CD14-positive monocyte (primary cell): ENCODE data around the gene SBSN. TPM values are rescaled to one million over a fixed set of nuclear protein-coding genes. Genes with fewer than 3 reads are reported as not detected.
A peak's percentile ranks its signal among the peaks of the same experiment; 100 is the strongest.

ENCODE experiments used
- DNase-seq, 3 donors: peaks; one replicate each; pipeline ENCODE4 v3.0.0-alpha.2; 2011 to 2022
- H2AFZ ChIP-seq: 2 replicates; pipeline ENCODE4 v1.6.0; 2012; ENCODE audit warnings: mild to moderate bottlenecking, low read depth, low read length, inconsistent platforms; ENCODE audit not compliant: insufficient read depth, poor library complexity, severe bottlenecking
- H3K27ac ChIP-seq, 2 donors: 1 replicate in 1 of 2; 2 replicates in 1 of 2; pipeline ENCODE4 v1.5.1; 2012 to 2013; ENCODE audit warnings: low read length in 2 of 2, control low read depth in 1 of 2, inconsistent platforms in 1 of 2, low read depth in 1 of 2, mild to moderate bottlenecking in 1 of 2
- H3K27me3 ChIP-seq, 2 donors: one replicate each; pipeline versions ENCODE4 v1.6.0 to v1.6.1; 2011 to 2013; ENCODE audit warnings: low read length in 2 of 2; ENCODE audit not compliant: control insufficient read depth in 2 of 2, insufficient read depth in 2 of 2
- H3K36me3 ChIP-seq, 2 donors: replicated peaks in 1 of 2; 1 replicate in 1 of 2; 2 replicates in 1 of 2; pipeline versions ENCODE4 v1.5.1 to v1.6.1; 2012 to 2013; ENCODE audit warnings: low read length in 2 of 2, control low read depth in 1 of 2, inconsistent platforms in 1 of 2, mild to moderate bottlenecking in 1 of 2; ENCODE audit not compliant: insufficient read depth in 2 of 2, control insufficient read depth in 1 of 2
- H3K4me1 ChIP-seq, 2 donors: 1 replicate in 1 of 2; 2 replicates in 1 of 2; pipeline versions ENCODE4 v1.5.1 to v1.6.1; 2012 to 2013; ENCODE audit warnings: low read length in 2 of 2, control low read depth in 1 of 2, inconsistent platforms in 1 of 2, mild to moderate bottlenecking in 1 of 2, moderate library complexity in 1 of 2; ENCODE audit not compliant: insufficient read depth in 2 of 2, control insufficient read depth in 1 of 2
- H3K4me2 ChIP-seq: replicated peaks from 2 replicates; pipeline ENCODE3; 2012; ENCODE audit warnings: low read length, moderate library complexity, mild to moderate bottlenecking; ENCODE audit not compliant: poor library complexity, severe bottlenecking; ENCODE audit errors: extremely low read depth
- H3K4me3 ChIP-seq, 3 experiments: fragments of 200-600 bp in 1 of 3; sonication (generic) in 1 of 3; replicated peaks in 1 of 3; 1 replicate in 2 of 3; 2 replicates in 1 of 3; pipeline ENCODE4 v1.5.1; 2011 to 2013; ENCODE audit warnings: low read length in 3 of 3, mild to moderate bottlenecking in 3 of 3, control low read depth in 2 of 3, low read depth in 2 of 3, inconsistent platforms in 1 of 3, moderate library complexity in 1 of 3
- H3K79me2 ChIP-seq: 2 replicates; pipeline ENCODE4 v1.6.0; 2012; ENCODE audit warnings: mild to moderate bottlenecking, control low read depth, inconsistent platforms, low read length, moderate library complexity; ENCODE audit not compliant: insufficient read depth
- H3K9ac ChIP-seq: 2 replicates; pipeline ENCODE4 v1.6.0; 2017; ENCODE audit warnings: low read length, mild to moderate bottlenecking; ENCODE audit not compliant: insufficient read depth, poor library complexity, severe bottlenecking
- H3K9me3 ChIP-seq, 2 donors: replicated peaks in 1 of 2; 1 replicate in 1 of 2; 2 replicates in 1 of 2; pipeline versions ENCODE4 v1.5.1 to v1.6.1; 2012 to 2013; ENCODE audit warnings: low read length in 2 of 2, control low read depth in 1 of 2; ENCODE audit not compliant: control insufficient read depth in 1 of 2, insufficient read depth in 1 of 2
- H4K20me1 ChIP-seq: 2 replicates; pipeline ENCODE4 v1.6.0; 2012; ENCODE audit warnings: mild to moderate bottlenecking, low read length, control low read depth, moderate library complexity; ENCODE audit not compliant: insufficient read depth
- H3K27ac Mint-ChIP-seq, 7 donors: one replicate each; pipeline ENCODE4 v1.8.0; 2020; ENCODE audit warnings: mild to moderate bottlenecking in 7 of 7, mixed read lengths in 7 of 7, moderate library complexity in 6 of 7, inconsistent platforms in 2 of 7
- H3K27me3 Mint-ChIP-seq, 3 donors: one replicate each; pipeline ENCODE4 v1.8.0; 2021 to 2022; ENCODE audit warnings: low read depth in 3 of 3, mild to moderate bottlenecking in 3 of 3, mixed read lengths in 3 of 3, moderate library complexity in 3 of 3, inconsistent platforms in 1 of 3
- H3K36me3 Mint-ChIP-seq, 2 donors: one replicate each; pipeline ENCODE4 v1.8.0; 2020; ENCODE audit warnings: mixed read lengths in 2 of 2, inconsistent platforms in 1 of 2, mild to moderate bottlenecking in 1 of 2
- H3K4me1 Mint-ChIP-seq: one replicate; pipeline ENCODE4 v1.8.0; 2020; ENCODE audit warnings: mild to moderate bottlenecking, mixed read lengths
- H3K4me3 Mint-ChIP-seq, 2 donors: one replicate each; pipeline ENCODE4 v1.8.0; 2020; ENCODE audit warnings: mild to moderate bottlenecking in 2 of 2, mixed read lengths in 2 of 2, moderate library complexity in 1 of 2
- H3K9me3 Mint-ChIP-seq, 7 donors: one replicate each; pipeline ENCODE4 v1.8.0; 2020 to 2022; ENCODE audit warnings: mixed read lengths in 7 of 7, mild to moderate bottlenecking in 6 of 7, moderate library complexity in 6 of 7, inconsistent platforms in 2 of 7
- WGBS: methylation state at CpG from one replicate; pipeline ENCODE4 v1.1.5; 2013; ENCODE audit warnings: missing lambda C conversion rate; ENCODE audit not compliant: insufficient coverage; 5-methylcytosine and 5-hydroxymethylcytosine counted together
- intact Hi-C, 2 donors: fragments of 100-400 bp; cut with micrococcal nuclease; formaldehyde crosslinking; loops; one replicate each; pipeline versions ENCODE4 v1.15.0 to v1.15.1; 2023
- polyA plus RNA-seq, 3 donors: library from polyadenylated mRNA; depleted of rRNA in 1 of 3; unstranded in 2 of 3; stranded (reverse) in 1 of 3; fragments of 300-500 nt in 2 of 3; fragments of >200 nt in 1 of 3; fragmentation: Illumina TruSeq in 2 of 3; gene quantifications; 1 replicate in 2 of 3; 2 replicates in 1 of 3; pipeline ENCODE4 v1.2.3, GENCODE V29; 2012 to 2021
- TF ChIP-seq, protein P1 (sequence below): fragments of 200-600 bp; IDR thresholded peaks from one replicate; pipeline ENCODE4 v1.8.0; 2022; ENCODE audit warnings: antibody characterized with exemption, mild to moderate bottlenecking

SBSN gene
- polyA plus RNA-seq, 3 donors: not detected

DNA sequence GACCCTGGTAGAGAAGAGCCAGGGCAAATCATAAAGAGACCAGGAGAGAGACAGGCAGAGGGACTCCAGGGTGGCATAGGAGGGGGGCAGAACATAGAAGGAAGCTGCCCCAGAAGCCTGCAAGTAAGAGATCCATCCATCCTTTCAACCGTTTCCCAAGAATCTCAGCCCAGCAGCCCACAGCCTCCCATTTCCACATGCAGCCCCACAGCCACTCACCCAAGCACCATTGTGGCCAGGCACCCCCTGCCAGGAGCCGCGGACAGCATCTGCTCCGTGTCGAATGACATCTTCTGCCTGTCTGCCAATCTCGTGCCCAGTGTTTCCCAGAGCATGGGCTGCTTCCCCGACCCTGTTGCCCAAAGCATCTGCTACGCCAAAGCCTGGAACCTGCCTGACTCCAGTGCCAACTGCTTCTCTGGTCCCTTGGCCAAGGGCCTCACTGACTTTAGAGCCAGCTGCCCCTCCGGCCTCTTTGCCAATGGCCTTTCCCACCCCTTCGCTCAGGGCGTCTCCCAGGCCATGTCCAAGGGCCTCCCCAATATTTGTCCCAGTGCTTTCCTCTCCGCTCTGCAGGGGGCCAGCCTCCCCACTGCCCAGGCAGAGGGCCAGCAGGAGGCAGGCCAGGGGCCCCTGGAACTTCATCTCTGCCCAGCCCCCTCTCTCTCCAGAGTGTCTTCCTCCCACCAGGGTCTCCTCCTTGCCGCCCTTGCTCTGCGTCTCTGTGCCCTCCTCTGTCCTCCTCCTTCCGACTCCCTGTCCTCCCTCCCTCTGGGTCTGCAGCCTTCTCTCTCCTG is 15.1 kb downstream of the SBSN start:
- Mint-ChIP-seq H3K27ac (peak overlapping the region in 2 of 7 donors; percentile 7 to 57), H3K36me3 (peaks cover 0 to 1% of the 10 kb centered on the region in 2 donors), H3K27me3 (peaks cover 46 to 60% (median 47%) of the 10 kb centered on the region in 3 donors), H3K4me1 (peaks cover 7% of the 10 kb centered on the region), H3K9me3 (peaks cover 0 to 4% (median 0%) of the 10 kb centered on the region in 7 donors), H3K4me3 (peak overlapping the region in 1 of 2 donors; percentile 7)
- H3K4me2 ChIP-seq: no peak overlapping the region
- H2AFZ ChIP-seq: no peak overlapping the region
- H3K79me2 ChIP-seq: no peaks in the 10 kb centered on the region
- no peak for DNase-seq
- 94% methylated on average over 14 of the region's 15 CpGs for WGBS
- peaks cover 18 to 34% of the 10 kb centered on the region in 2 donors for H3K27me3 ChIP-seq
- H3K9me3 ChIP-seq: no peaks in the 10 kb centered on the region
- no peak overlapping the region for H3K4me3 ChIP-seq
- no peaks in the 10 kb centered on the region for H4K20me1 ChIP-seq
- TF ChIP-seq, protein P1, sequence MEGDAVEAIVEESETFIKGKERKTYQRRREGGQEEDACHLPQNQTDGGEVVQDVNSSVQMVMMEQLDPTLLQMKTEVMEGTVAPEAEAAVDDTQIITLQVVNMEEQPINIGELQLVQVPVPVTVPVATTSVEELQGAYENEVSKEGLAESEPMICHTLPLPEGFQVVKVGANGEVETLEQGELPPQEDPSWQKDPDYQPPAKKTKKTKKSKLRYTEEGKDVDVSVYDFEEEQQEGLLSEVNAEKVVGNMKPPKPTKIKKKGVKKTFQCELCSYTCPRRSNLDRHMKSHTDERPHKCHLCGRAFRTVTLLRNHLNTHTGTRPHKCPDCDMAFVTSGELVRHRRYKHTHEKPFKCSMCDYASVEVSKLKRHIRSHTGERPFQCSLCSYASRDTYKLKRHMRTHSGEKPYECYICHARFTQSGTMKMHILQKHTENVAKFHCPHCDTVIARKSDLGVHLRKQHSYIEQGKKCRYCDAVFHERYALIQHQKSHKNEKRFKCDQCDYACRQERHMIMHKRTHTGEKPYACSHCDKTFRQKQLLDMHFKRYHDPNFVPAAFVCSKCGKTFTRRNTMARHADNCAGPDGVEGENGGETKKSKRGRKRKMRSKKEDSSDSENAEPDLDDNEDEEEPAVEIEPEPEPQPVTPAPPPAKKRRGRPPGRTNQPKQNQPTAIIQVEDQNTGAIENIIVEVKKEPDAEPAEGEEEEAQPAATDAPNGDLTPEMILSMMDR: no peak
- H3K4me1 ChIP-seq: peaks cover 0 to 4% of the 10 kb centered on the region in 2 donors
- H3K9ac ChIP-seq: no peak overlapping the region
- no peak overlapping the region for H3K27ac ChIP-seq
- H3K36me3 ChIP-seq: no peaks in the 10 kb centered on the region
- intact Hi-C loops: no loop called here

DNA sequence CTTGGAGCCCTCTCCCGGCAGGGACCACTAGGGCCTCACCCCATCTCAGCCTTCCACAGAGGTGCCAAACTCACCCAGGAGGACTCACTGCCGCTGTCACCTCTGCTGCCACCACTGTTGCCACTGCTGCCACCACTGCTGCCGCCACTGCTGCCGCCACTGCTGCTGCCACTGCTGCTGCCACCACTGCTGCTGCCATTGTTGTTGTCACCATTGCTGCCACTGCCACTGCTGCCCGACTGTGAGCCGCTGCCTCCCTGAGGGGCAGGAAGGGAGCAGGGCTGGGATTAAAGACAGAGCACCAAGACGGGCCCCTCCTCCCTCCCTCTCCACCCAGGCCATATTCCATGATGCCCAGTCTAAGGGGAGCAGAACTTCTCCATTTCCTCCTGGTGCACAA is 16.8 kb downstream of the SBSN start:
- H3K4me2 ChIP-seq: no peak overlapping the region
- H3K36me3 ChIP-seq: no peaks in the 10 kb centered on the region
- H3K27me3 Mint-ChIP-seq: peaks cover 52 to 69% (median 56%) of the 10 kb centered on the region in 3 donors
- TF ChIP-seq, protein P1: no peak
- 87% methylated on average over 7 of the region's 7 CpGs for WGBS
- H2AFZ ChIP-seq: no peak overlapping the region
- no peak overlapping the region for H3K9ac ChIP-seq
- intact Hi-C loops: loop anchor here (2.0 kb wide), 1 partner anchor 205 kb away; no protein-coding TSS in a partner anchor
- H3K4me3 ChIP-seq: no peak overlapping the region
- peaks cover 7% of the 10 kb centered on the region for H3K4me1 Mint-ChIP-seq
- no peaks in the 10 kb centered on the region for H3K9me3 ChIP-seq
- no peak overlapping the region for H3K27ac ChIP-seq
- H3K27me3 ChIP-seq: peaks cover 18 to 47% of the 10 kb centered on the region in 2 donors
- H3K79me2 ChIP-seq: no peaks in the 10 kb centered on the region
- H3K36me3 Mint-ChIP-seq: peaks cover 0 to 1% of the 10 kb centered on the region in 2 donors
- H3K27ac Mint-ChIP-seq: peak overlapping the region in 1 of 7 donors; percentile 72
- H3K4me1 ChIP-seq: peaks cover 0 to 4% of the 10 kb centered on the region in 2 donors
- no peak for DNase-seq
- H3K4me3 Mint-ChIP-seq: no peak overlapping the region
- no peaks in the 10 kb centered on the region for H4K20me1 ChIP-seq
- peaks cover 0 to 2% (median 0%) of the 10 kb centered on the region in 7 donors for H3K9me3 Mint-ChIP-seq
